IPS-18c (cell line): ENCODE data around the gene EEFSEC.

Experiments used
- H3K4me3 ChIP-seq: 2 replicates; pipeline ENCODE4 v1.7.0; 2013; ENCODE audit warnings: low read depth, mild to moderate bottlenecking, low read length, moderate library complexity; ENCODE audit not compliant: insufficient read depth
- H3K9me3 ChIP-seq: one replicate; pipeline ENCODE4 v1.6.1; 2013; ENCODE audit warnings: mild to moderate bottlenecking, low read length, moderate library complexity; ENCODE audit not compliant: control insufficient read depth, insufficient read depth

Gene EEFSEC

GRCh38 chr3:128196647-128197046 lies 43.4 kb downstream of the EEFSEC start:
- no peaks in the 10 kb centered on the region for H3K9me3 ChIP-seq
- H3K4me3 ChIP-seq: no peak overlapping the region

GRCh38 chr3:128197855-128198254 lies 44.6 kb downstream of the EEFSEC start:
- no peaks in the 10 kb centered on the region for H3K9me3 ChIP-seq

GRCh38 chr3:128198313-128198712 lies 45.0 kb downstream of the EEFSEC start:
- no peak overlapping the region for H3K4me3 ChIP-seq
- H3K9me3 ChIP-seq: no peaks in the 10 kb centered on the region

More at GRCh38 chr3:128197855-128198254, 44.6 kb downstream of the EEFSEC start:
- H3K4me3 ChIP-seq: no peak overlapping the region

- H3K4me3 ChIP-seq: no peak overlapping the region
- H3K9me3 ChIP-seq: no peaks in the 10 kb centered on the region
Measured at GRCh38 chr3:128199110-128199509, 45.8 kb downstream of the EEFSEC start.

- no peak overlapping the region for H3K4me3 ChIP-seq
Measured at GRCh38 chr3:128201158-128201755, 48.0 kb downstream of the EEFSEC start.

GRCh38 chr3:128203169-128203568 lies 49.9 kb downstream of the EEFSEC start:
- no peak overlapping the region for H3K4me3 ChIP-seq
- no peaks in the 10 kb centered on the region for H3K9me3 ChIP-seq

More at GRCh38 chr3:128201158-128201755, 48.0 kb downstream of the EEFSEC start:
- H3K9me3 ChIP-seq: no peaks in the 10 kb centered on the region

- no peak overlapping the region for H3K4me3 ChIP-seq
- H3K9me3 ChIP-seq: no peaks in the 10 kb centered on the region
Measured at GRCh38 chr3:128205558-128206145, 52.4 kb downstream of the EEFSEC start.

GRCh38 chr3:128207951-128208350 lies 54.7 kb downstream of the EEFSEC start:
- Histone ChIP-seq H3K4me3 (no peak overlapping the region), H3K9me3 (no peaks in the 10 kb centered on the region)

- Histone ChIP-seq H3K4me3 (no peak overlapping the region), H3K9me3 (peaks cover 2% of the 10 kb centered on the region)
Measured at GRCh38 chr3:128210711-128211110, 57.4 kb downstream of the EEFSEC start.

GRCh38 chr3:128214056-128214455 lies 60.8 kb downstream of the EEFSEC start:
- Histone ChIP-seq H3K4me3 (no peak overlapping the region), H3K9me3 (peaks cover 2% of the 10 kb centered on the region)

- no peak overlapping the region for H3K4me3 ChIP-seq
Measured at GRCh38 chr3:128215290-128215689, 62.0 kb downstream of the EEFSEC start.

GRCh38 chr3:128215800-128216495 lies 62.7 kb downstream of the EEFSEC start:
- H3K4me3 ChIP-seq: no peak overlapping the region
- peaks cover 2% of the 10 kb centered on the region for H3K9me3 ChIP-seq

More at GRCh38 chr3:128215290-128215689, 62.0 kb downstream of the EEFSEC start:
- H3K9me3 ChIP-seq: peaks cover 2% of the 10 kb centered on the region

- Histone ChIP-seq H3K4me3 (no peak overlapping the region), H3K9me3 (peaks cover 7% of the 10 kb centered on the region)
Measured at GRCh38 chr3:128217702-128218547, 64.6 kb downstream of the EEFSEC start.

GRCh38 chr3:128218548-128219257 lies 65.4 kb downstream of the EEFSEC start:
- Histone ChIP-seq H3K9me3 (peaks cover 8% of the 10 kb centered on the region), H3K4me3 (no peak overlapping the region)

- Histone ChIP-seq H3K9me3 (peaks cover 8% of the 10 kb centered on the region), H3K4me3 (no peak overlapping the region)
Measured at GRCh38 chr3:128221328-128221727, 68.0 kb downstream of the EEFSEC start.

GRCh38 chr3:128222796-128223385 lies 69.6 kb downstream of the EEFSEC start:
- peaks cover 8% of the 10 kb centered on the region for H3K9me3 ChIP-seq
- no peak overlapping the region for H3K4me3 ChIP-seq
